NCI-H69 (cell line): ENCODE data around the gene KCNMA1.

Experiments
- DNase-seq: peaks from one replicate; lab custom pipeline; 2025; lab: John Stamatoyannopoulos, UW

Gene KCNMA1

DNA sequence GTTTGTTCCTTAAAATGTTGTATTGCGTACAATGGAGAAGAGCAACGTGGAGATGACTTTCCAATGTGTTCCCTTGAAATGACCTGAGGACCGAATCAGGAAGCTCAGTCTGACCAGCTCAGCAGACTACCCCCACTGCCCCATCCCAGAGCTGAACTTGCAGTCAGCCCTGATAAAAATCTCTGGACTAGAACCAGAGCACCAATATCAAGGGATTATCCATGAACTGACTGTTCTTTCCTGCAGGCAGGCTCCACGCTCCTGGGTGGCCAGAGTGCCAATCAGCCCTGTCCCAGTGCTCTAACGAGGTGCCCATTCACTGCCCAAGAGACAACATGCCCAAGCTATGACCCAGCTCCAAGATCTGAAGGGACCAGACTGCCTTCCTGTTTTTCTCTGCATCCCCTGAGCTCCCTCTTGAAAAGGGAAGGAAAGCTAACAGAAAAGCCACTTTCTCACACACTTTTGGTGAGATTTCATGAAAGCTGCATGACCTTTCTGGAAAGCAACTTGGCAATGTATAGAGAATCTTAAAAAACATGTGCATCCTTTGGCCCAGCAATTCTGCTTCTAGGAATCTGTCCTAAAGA lies 130.2 kb downstream of the KCNMA1 start:
- no peak for DNase-seq

DNA sequence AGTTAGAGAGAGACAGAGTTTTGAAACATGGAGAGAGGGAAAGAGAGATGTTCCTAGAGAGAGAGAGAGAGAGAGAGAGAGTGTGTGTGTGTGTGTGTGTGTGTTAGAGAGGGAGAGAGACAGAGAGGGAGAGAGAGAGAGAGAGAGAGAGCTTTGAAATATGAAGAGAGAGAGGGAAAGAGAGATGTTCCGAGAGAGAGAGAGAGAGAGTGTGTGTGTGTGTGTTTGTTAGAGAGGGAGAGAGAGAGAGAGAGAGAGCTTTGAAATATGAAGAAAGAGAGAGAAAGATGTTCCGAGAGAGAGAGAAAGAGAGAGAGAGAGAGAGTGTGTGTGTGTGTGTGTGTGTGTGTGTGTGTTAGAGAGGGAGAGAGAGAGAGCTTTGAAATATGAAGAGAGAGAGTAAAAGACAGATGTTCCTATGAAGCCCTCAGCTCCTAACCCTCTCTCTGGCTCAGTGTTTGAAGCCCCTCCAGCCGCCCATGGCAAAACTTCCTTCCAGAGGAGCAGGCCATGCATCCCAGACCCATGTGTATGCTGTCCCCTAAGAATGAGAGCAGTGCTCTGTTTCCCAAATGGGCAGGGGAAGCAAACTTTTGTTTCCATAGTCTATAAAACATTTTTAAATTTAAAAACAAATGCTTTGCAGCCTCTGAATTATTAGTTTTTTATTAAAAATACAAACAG lies 130.9 kb downstream of the KCNMA1 start:
- DNase-seq = no peak

DNA sequence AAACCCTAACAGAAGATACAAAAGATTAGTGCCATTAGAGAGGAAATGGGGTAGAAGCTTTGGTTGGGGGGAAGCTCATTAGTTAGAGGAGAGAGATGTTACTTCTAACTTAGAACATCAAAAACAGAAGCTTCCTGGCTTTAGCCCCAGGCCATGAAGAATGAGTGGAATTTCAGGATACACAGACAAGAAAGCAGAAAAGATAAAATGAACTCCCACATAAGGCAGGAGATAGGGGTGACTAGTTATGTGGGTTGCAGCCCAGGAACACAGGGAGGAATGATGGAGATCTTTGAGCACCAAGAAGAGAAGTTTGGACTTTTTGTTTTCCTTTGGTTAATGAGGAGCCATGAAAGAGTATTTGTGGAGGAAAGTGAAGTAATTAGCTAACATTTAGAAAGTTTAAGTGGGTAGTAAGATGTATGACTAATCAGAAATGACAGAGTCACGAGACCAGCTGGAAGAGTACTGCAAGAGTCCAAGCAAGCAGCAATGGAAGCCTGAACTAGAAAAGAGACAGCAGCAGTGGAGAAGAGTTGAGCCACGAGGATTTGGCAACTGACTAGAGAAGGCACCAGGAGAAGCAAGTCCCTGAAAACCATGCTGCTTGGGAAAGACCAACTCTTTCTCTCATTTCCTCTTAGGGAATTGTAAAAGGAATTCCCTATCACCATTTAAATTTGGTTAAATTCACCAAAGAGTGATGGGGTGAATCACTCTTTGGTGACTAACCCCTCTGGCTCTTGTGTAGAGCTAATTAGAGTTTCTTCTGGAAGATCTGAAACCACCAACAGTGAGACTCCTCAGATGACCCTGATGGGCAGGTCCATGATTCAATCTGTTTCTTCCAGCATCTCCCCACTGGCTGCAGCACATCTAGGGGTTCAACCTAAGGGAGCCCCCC lies 131.9 kb downstream of the KCNMA1 start:
- no peak for DNase-seq

DNA sequence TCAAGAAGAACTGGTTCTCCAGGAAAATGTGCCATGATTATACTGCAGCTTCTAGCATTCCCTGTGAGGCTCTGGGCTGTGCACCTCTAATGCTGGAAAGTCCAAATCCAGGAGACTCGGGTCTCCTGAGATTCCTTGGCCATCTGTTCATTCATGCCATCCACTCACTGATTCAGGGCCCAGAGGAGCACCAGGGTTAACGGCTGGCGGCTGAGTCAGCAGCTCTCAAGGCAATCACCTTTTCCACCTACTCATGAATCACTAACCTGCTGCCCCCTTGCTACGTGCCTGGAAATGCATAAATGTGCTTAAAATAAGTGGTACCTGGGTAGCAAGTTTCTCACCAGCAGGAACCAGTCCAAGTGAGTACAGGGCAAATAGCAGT lies 132.7 kb downstream of the KCNMA1 start:
- peak; percentile 86 for DNase-seq

DNA sequence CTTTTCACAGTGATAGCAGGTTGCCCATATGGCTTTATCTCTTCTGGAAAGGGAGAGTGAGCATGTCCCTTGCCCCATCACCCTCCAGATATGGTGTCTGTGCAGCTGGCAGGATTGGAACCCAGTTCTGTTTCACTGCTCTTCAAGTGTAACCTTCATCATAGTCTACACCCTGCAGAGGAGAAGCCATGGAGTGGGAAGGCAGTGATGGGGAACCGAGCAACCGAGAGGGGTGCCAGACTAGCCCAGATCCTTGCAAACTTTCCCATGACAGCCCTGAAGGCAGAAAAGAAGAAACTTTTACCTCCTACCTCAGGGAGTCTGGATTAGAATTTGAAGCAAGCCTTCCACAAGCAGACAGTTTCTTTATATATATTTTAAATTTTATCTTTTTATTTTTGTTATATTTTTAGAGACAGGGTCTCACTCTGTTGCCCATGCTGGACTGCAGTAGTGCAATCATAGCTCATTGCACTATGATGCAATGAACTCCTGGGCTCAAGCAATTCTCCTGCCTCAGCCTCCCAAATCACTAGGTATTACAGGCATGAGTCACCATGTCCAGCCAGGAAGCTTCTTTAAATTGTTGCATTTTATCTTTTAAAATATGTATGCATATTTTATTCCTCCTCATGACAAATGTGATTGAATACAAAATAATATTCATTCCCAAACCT lies 133.3 kb downstream of the KCNMA1 start:
- peak; percentile 39 for DNase-seq

DNA sequence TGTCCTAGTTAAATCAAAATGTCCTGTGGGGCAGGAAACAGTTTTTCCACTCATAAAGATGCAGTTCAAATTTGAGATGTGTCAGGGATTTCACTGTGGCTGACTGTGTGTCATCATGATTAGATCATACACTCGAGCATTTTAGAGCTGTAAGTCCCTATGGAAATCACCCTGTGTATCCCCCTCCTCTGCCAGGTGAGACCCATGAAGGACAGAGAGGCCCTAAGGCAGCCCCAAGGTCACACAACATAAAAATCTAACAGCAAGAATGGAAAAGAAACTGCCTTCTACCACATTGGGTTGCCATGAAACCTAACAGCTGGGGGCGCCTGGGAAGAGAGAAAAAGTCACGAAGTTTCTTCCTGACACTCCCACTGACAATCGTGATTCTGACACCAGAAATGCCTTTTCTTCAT lies 135.8 kb downstream of the KCNMA1 start:
- DNase-seq = no peak

DNA sequence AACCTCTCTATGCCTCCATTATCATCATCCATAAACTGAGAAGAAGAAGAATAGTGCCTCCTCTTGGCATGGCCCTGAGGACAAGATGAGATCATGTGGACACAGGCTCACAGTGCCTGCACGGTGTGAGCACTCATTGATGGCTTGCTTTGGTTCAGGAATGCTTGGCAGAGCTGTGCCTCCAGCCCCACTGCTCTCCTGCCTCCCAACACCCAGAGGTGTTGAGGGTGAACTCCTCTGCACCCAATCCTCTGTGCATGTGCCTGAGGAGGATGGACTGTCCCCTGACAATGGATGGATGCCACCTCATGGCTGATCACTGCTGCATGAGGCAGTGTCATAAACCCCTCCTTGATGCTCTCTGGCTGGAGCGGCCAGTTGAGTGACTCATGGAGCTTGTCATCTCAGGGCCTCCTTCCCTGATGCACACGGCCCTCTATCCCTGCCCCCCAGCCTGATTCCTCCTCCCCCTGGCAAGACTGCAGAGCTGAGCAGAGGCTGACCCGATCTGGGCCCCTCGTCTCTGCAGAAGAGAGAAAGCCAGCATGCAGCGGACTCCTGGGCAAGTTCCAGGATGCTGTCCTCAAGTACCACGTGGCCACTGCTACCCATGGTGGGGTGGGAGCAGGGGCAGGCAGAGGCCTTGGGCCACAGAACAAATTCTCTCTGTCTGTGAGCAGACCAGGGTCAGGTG lies 136.3 kb downstream of the KCNMA1 start:
- DNase-seq = no peak

DNA sequence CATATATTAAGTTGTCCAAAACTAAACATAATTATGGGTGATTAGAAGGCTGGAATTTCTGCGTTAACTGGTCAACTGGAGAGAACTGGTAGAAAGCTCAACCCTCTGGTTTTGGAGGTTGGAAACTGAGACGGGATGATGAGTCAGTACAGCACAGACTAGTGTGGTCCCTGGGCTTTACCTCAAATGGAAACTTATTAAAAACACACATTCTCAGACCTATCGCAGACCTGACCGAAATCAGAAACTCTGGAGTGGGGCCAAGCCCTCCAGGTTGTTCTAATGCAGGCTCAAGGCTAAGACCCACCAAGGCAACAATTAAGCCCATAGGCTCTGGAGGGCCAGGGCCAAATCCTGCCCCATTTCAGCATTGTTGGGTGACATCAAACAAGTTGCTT lies 136.9 kb downstream of the KCNMA1 start:
- DNase-seq = no peak

DNA sequence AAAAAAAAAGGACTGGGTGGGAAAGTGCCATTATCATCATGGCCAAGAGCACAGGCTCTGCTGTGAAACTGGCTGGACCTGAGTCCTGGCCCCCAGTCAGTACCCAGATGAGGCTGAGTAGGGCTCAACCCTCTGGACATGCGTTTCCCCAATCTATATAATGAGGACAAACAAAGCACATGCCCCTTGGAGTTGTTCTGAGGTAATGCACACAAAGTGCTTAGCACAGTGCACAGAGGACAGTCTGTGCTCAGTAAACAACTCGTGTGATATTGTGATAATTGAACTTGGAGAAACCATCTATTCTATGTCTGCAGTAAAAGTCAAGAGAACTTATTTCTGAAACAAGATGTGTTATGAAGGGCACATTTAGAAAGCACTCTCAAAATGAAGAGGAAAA lies 138.8 kb downstream of the KCNMA1 start:
- peak; percentile 52 for DNase-seq

DNA sequence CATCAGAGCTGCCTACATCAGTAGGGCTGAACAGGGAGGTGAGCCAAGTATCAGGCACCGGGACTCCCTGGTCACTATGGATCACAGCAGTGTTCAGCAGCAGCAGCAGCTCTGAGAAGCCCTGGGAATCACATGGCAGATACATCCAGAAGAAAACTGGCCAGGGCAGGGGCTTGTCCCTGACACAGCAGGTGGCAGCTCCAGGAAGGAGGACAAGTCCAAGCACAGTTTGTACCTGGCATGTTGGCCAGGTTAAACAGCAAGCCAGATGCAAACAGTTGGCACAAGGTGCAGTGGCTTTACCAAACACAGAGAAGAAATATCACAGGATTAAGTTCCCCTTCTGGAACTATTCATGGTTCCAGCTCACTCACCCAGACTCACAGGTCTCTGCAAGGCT lies 139.4 kb downstream of the KCNMA1 start:
- DNase-seq = peak; percentile 19

DNA sequence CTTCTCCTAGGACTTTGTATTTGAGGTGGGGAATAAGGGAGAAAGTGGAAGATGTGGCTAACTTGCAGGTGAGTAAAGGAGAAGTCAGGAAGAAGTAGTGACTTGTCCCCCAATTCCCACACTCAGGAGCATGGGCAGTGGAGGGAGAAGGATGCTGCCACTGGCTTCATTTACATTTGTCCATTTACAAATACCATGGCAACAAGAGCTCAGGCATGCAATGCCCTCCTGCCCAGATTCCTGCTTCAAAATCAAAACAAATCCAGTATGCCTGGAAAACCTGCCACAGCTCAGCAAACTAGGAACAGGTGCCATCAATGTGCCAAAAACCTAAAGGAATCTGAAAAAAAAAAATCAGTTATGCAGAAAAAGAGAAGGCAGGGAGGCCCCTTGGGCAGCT lies 139.9 kb downstream of the KCNMA1 start:
- DNase-seq = no peak

DNA sequence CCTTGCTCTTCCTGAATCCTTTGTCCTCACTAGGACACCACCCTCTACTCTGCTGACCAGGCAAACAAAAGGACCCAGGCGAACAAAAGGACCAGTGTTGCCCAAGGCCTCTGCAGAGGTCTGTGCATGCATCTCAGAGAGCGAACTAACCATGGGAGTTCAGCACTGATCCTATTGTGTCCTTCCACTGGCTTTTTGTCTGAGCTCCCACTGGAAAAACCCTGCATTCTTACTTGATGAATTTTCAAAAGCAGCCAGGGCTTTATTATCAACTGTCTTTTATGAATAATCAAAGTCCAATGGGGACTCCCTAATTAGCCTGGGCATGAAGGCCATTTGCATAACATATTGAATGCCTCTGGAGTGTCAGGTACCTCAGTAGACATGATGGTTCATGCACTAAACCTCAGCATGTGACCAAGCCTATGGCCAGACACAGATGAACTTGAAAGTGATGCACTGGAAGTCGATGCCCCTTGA lies 140.6 kb downstream of the KCNMA1 start:
- peak; percentile 61 for DNase-seq

DNA sequence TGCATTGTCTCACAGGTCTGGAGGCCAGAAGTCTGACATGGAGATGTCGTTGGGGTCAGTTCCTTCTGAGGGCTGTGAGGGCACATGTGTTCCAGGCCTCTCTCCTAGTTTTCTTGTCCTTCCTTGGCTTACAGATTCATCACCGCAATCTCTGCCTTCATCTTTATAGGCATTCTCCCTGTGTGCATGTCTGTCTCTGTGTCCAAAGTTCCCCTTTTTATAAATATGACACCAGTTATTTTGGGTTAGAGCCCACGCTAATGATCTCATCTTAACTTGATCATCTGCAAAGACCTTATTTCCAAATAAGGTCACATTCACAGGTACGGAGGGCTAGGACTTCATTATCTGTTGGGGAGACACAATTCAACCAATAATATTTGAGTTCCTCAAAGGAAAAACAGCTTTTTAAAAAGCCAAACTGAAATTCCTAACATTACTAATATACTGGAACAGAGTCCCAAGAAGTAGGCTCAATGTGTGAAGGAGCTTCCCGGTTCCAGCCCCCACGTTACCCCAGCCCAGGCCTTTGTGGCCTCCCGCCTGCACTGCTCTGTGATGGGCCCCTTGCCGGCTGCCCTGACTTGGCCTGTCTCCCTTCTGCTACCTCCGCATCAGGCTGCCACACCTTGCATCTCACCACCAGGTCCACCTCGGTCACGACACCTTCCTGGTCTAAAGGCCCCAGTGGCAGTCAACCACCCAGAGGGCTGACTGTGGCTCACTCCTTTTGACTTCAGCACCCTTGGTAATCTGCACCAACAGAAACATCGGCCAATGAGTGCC lies 142.7 kb downstream of the KCNMA1 start:
- DNase-seq = no peak

DNA sequence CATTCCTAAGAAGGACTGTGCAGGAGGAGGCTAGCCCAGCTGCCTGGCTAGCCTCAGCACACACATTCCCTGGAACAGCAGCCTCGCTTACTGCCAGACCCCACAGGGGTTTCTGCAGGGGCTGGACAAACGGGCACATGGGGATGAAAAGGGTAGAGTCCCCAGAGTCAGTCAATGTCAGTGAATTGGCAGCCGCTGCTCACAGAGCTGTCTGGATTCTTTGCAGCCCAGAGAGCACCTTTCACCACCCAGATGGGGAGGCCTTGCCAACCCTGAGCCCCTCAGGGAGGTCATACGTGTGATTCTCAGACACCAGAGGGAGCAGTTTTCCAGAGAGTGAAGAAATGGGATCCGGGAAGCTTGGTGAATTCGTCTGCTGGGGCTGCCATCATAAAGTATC lies 143.3 kb downstream of the KCNMA1 start:
- peak; percentile 42 for DNase-seq

DNA sequence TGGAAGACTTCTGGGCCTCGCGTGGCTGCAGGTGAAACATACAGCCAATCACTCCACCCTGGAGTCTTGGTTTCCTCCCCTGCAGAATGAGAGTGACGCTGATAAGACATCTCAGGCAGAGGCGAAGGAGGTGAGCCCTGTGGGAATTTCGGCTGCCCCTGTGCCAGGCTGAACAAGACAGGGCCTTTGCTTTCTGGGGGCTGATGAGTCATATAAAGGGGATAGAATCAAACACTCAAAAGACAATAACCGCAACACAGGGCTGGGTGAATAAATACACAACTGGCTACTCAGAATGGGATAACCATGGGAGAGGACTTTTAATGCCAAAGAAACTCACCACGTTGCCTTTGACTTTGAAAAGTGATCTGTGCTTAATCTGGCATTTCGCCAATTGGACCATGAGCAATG lies 143.8 kb downstream of the KCNMA1 start:
- DNase-seq = no peak

DNA sequence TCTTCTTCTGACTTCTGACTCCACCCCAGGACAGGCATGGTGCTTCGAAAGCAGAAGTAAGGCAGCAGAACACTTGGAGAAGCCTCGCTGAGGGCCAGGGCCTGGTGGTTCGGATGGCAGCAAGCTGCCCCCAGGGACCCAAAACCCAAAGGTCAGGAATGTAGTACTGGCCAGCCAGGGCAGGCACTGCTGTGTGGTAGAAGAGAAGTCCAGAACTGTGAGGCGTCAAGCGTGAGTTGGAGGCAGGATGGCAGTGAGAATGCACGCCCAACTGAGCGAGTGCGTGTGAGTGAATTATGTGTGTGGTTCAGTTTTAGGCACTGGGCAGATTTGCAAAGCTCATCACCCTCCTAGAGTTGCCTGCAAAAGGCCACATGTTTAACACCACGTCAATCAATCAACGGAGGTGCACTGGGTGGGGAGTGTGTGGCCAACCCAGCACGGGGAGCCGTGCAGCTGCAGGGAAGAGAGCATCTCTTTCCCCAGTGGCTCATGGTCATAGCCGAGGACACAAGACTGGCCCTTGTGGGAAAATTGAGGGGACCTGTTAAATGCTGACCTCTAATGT lies 144.3 kb downstream of the KCNMA1 start:
- DNase-seq = no peak

DNA sequence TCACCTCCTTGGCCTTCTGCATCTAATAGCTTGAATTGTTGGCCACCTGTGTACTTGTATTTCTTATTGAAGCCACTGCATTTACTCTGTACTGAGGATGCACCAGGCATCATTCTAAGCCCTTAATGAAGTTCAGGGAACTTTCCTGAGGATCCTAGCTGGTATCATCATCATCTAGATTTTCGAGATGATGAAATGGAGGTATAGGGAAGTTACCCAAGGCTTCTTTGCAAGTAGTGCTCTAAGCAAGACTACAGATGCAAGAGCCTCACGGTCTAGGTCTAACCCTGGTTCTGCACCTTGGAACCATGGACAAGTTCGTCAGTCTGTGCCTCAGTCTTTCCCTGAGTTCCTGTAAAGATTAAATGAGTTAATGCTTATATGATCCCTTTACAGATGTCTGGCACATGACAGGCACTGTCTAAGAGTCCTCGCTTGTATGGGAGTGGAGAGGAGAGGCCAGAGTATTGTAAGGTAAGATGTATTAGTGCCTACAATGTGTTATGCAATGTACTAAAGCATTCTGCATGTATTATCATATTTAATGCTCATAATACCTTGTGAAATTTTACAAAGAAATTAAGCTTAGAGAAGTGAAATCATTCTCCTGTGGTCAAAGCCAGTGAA lies 145.1 kb downstream of the KCNMA1 start:
- DNase-seq = no peak

DNA sequence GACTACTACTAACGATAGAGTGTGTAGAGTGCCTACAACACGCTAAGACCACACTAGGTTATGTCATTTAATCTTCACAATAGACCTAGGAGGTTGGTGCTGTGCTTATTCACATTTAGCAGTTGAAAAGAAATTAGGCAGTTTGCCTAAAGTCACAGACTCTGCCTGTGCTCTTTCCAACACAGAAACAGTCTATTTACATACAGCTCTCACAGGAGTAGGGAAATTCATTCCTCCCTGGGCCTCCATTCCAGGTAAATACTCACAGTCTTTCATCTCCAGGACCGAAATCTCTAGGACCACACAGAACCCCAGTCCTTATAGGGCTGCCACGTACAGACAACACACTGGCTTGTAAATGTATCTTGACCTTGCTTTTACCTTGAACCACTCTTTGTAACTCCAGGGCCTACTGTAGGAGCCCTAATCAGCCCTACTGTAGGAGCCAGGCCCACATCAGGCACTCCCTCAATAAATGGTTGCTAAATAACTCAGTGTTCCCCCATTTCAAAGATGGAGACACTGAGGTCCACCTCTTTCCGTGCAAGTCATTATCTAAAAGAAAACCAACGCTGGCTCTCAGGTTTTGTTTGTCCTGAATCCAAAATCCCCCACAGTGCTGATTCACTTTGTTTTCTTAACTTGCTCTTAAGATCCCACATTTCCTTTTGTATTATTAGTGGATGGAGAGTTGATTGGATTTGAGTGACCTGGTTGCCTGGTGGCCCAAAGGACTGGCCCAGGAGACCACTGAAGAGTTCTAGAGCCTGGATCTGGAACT lies 146.9 kb downstream of the KCNMA1 start:
- DNase-seq = no peak

DNA sequence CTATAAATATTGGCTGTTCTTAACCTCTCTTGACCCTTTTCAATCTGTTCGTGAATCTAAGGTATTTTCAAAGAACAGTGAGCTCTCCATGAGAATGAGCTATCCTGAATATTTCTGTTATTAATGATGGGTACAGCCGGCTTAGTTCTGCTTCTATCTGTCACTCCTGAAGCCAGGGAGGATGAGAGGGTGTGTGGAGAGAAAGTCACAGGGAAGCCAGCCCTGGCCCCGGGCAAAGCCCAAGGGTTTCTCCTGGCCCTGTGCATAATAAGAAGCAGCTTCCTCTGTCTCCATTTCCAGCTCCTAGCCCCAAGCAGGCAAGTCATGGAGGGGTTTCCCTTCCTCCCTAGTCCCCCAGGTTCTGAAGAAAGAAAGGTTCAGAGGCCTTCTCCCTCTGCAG lies 151.1 kb downstream of the KCNMA1 start:
- DNase-seq = no peak
